Activated naive CD4-positive, alpha-beta T cell treated with Interleukin-2 at 50 U/mL for 16 hours (primary cell): ENCODE data around the gene LMAN1L.

Experiments
- DNase-seq: peaks from one replicate; pipeline ENCODE4 v3.0.0-alpha.2; 2020

The LMAN1L gene

GRCh38 chr15:74838746-74839525 is 26.3 kb downstream of the LMAN1L start:
- DNase-seq, result no peak

GRCh38 chr15:74839526-74840395 is 27.1 kb downstream of the LMAN1L start:
- no peak for DNase-seq

GRCh38 chr15:74840851-74841775 is 28.5 kb downstream of the LMAN1L start:
- DNase-seq, result no peak

GRCh38 chr15:74841891-74842373 is 29.3 kb downstream of the LMAN1L start:
- no peak for DNase-seq

GRCh38 chr15:74842581-74843444 is 30.2 kb downstream of the LMAN1L start, which contains the start of gene ULK3:
Gene ULK3 (minus strand): TSS chr15:74843156. CDS start chr15:74843105, 51 bp downstream.
- peak; percentile 92 for DNase-seq

- DNase-seq, result no peak
Measured at GRCh38 chr15:74843445-74843828, 30.8 kb downstream of the LMAN1L start.

- no peak for DNase-seq
Measured at GRCh38 chr15:74843891-74844299, 31.3 kb downstream of the LMAN1L start.

GRCh38 chr15:74844319-74845207 is 31.9 kb downstream of the LMAN1L start:
- no peak for DNase-seq

GRCh38 chr15:74845208-74845568 is 32.6 kb downstream of the LMAN1L start:
- peak; percentile 63 for DNase-seq

- DNase-seq, result no peak
Measured at GRCh38 chr15:74845581-74845980, 32.9 kb downstream of the LMAN1L start.

- DNase-seq, result no peak
Measured at GRCh38 chr15:74847432-74847831, 34.8 kb downstream of the LMAN1L start.

- no peak for DNase-seq
Measured at GRCh38 chr15:74850393-74850792, 37.8 kb downstream of the LMAN1L start.

- DNase-seq, result no peak
Measured at GRCh38 chr15:74851960-74852359, 39.3 kb downstream of the LMAN1L start.

GRCh38 chr15:74854453-74855022 is 41.9 kb downstream of the LMAN1L start:
- no peak for DNase-seq

GRCh38 chr15:74855857-74856256 is 43.2 kb downstream of the LMAN1L start:
- DNase-seq, result no peak

- DNase-seq, result no peak
Measured at GRCh38 chr15:74856537-74856936, 43.9 kb downstream of the LMAN1L start.

GRCh38 chr15:74857082-74857655 is 44.5 kb downstream of the LMAN1L start:
- no peak for DNase-seq

- DNase-seq, result no peak
Measured at GRCh38 chr15:74857671-74858368, 45.2 kb downstream of the LMAN1L start.

GRCh38 chr15:74858369-74858740 is 45.7 kb downstream of the LMAN1L start:
- DNase-seq, result no peak
